ENCODE data around the gene DCC.

The DCC gene

GRCh38 chr18:52610451-52611115, 270.6 kb downstream of the DCC start:
- no peak for DNase-seq (ENCODE audit: extremely low spot score)
- ChIA-PET CTCF (no interaction called here), POLR2A (no interaction called here)
- TF ChIP-seq ELF4 (IDR thresholded peaks at IDR 0.05) (no peak), BHLHE40 (IDR thresholded peaks at IDR 0.05; ENCODE audit: borderline replicate concordance) (no peak), FOXA1 (IDR thresholded peaks at IDR 0.05) (no peak), PKNOX1 (IDR thresholded peaks at IDR 0.05) (no peak), NFRKB (IDR thresholded peaks at IDR 0.05) (no peak), ARNT (IDR thresholded peaks at IDR 0.05) (no peak)

- ChIA-PET CTCF (no interaction called here), POLR2A (no interaction called here)
- TF ChIP-seq PKNOX1 (IDR thresholded peaks at IDR 0.05) (no peak), FOXK2 (IDR thresholded peaks at IDR 0.05) (no peak), CTBP1 (IDR thresholded peaks at IDR 0.05; ENCODE audit: borderline replicate concordance) (no peak), FOXA1 (IDR thresholded peaks at IDR 0.05) (no peak), NFRKB (IDR thresholded peaks at IDR 0.05) (no peak), SP1 (IDR thresholded peaks at IDR 0.05) (no peak), ARNT (IDR thresholded peaks at IDR 0.05) (no peak), HDGF (IDR thresholded peaks at IDR 0.05; ENCODE audit: borderline replicate concordance) (no peak), LEF1 (IDR thresholded peaks at IDR 0.05; ENCODE audit: borderline replicate concordance) (no peak), BHLHE40 (IDR thresholded peaks at IDR 0.05; ENCODE audit: borderline replicate concordance) (no peak)
Measured at GRCh38 chr18:52612406-52612805, 272.4 kb downstream of the DCC start.

GRCh38 chr18:52615321-52615720, 275.3 kb downstream of the DCC start:
- DNase-seq (ENCODE audit: extremely low spot score): no peak
- ChIA-PET CTCF (no interaction called here), POLR2A (no interaction called here)
- no peak for TF ChIP-seq L3MBTL2 (conservative IDR thresholded peaks at IDR 0.05)
- TF ChIP-seq SP1 (IDR thresholded peaks at IDR 0.05): no peak
- TF ChIP-seq FOXK2 (IDR thresholded peaks at IDR 0.05): no peak
- TF ChIP-seq ELF4 (IDR thresholded peaks at IDR 0.05): no peak
- no peak for TF ChIP-seq NFRKB (IDR thresholded peaks at IDR 0.05)
- no peak for TF ChIP-seq BHLHE40 (IDR thresholded peaks at IDR 0.05; ENCODE audit: borderline replicate concordance)
- TF ChIP-seq PKNOX1 (IDR thresholded peaks at IDR 0.05): no peak
- TF ChIP-seq ARNT (IDR thresholded peaks at IDR 0.05): no peak
- no peak for TF ChIP-seq SUZ12 (IDR thresholded peaks at IDR 0.05)
- no peak for TF ChIP-seq ZNF384 (IDR thresholded peaks at IDR 0.05)
- TF ChIP-seq TARDBP (IDR thresholded peaks at IDR 0.05): no peak
- TF ChIP-seq CTBP1 (IDR thresholded peaks at IDR 0.05; ENCODE audit: borderline replicate concordance): no peak
- no peak for TF ChIP-seq LEF1 (IDR thresholded peaks at IDR 0.05; ENCODE audit: borderline replicate concordance)

More at GRCh38 chr18:52612406-52612805, 272.4 kb downstream of the DCC start:
- no peak for DNase-seq (ENCODE audit: extremely low spot score)

GRCh38 chr18:52615943-52616342, 275.9 kb downstream of the DCC start:
- ChIA-PET CTCF (no interaction called here), POLR2A (no interaction called here)
- TF ChIP-seq BHLHE40 (IDR thresholded peaks at IDR 0.05; ENCODE audit: borderline replicate concordance) (no peak), FOXM1 (IDR thresholded peaks at IDR 0.05; ENCODE audit: borderline replicate concordance) (no peak), ZNF384 (IDR thresholded peaks at IDR 0.05) (no peak), PKNOX1 (IDR thresholded peaks at IDR 0.05) (no peak)
- no peak for DNase-seq (ENCODE audit: extremely low spot score)

- DNase-seq (ENCODE audit: extremely low spot score): no peak
- ChIA-PET CTCF (no interaction called here), POLR2A (no interaction called here)
- TF ChIP-seq ELF4 (IDR thresholded peaks at IDR 0.05): no peak
- TF ChIP-seq NFRKB (IDR thresholded peaks at IDR 0.05): no peak
- TF ChIP-seq TARDBP (IDR thresholded peaks at IDR 0.05): no peak
- no peak for TF ChIP-seq FOXA1 (IDR thresholded peaks at IDR 0.05)
- no peak for TF ChIP-seq FOXK2 (IDR thresholded peaks at IDR 0.05)
- no peak for TF ChIP-seq PKNOX1 (IDR thresholded peaks at IDR 0.05)
- TF ChIP-seq ZNF384 (IDR thresholded peaks at IDR 0.05): no peak
Measured at GRCh38 chr18:52617931-52618330, 277.9 kb downstream of the DCC start.

- CTCF ChIA-PET: no interaction called here
- POLR2A ChIA-PET: no interaction called here
- TF ChIP-seq HDGF (IDR thresholded peaks at IDR 0.05; ENCODE audit: borderline replicate concordance): no peak
- no peak for TF ChIP-seq SP1 (IDR thresholded peaks at IDR 0.05)
- no peak for TF ChIP-seq NFRKB (IDR thresholded peaks at IDR 0.05)
- no peak for TF ChIP-seq ELF4 (IDR thresholded peaks at IDR 0.05)
- no peak for TF ChIP-seq SUZ12 (IDR thresholded peaks at IDR 0.05)
- no peak for TF ChIP-seq CTBP1 (IDR thresholded peaks at IDR 0.05; ENCODE audit: borderline replicate concordance)
- TF ChIP-seq ARNT (IDR thresholded peaks at IDR 0.05): no peak
- no peak for TF ChIP-seq TARDBP (IDR thresholded peaks at IDR 0.05)
- TF ChIP-seq FOXA1 (IDR thresholded peaks at IDR 0.05): no peak
- no peak for TF ChIP-seq BHLHE40 (IDR thresholded peaks at IDR 0.05; ENCODE audit: borderline replicate concordance)
- TF ChIP-seq FOXK2 (IDR thresholded peaks at IDR 0.05): no peak
- no peak for TF ChIP-seq FOXM1 (IDR thresholded peaks at IDR 0.05; ENCODE audit: borderline replicate concordance)
- no peak for TF ChIP-seq L3MBTL2 (conservative IDR thresholded peaks at IDR 0.05)
- no peak for TF ChIP-seq LEF1 (IDR thresholded peaks at IDR 0.05; ENCODE audit: borderline replicate concordance)
- TF ChIP-seq PKNOX1 (IDR thresholded peaks at IDR 0.05): no peak
- no peak for TF ChIP-seq ZNF384 (IDR thresholded peaks at IDR 0.05)
- DNase-seq (ENCODE audit: extremely low spot score): no peak
Measured at GRCh38 chr18:52620926-52621439, 281.0 kb downstream of the DCC start.

Measured in HEK293T (cell line).